WTC11 (cell line): Measurements from ENCODE around the gene KMT2D. TPM values are rescaled to one million over a fixed set of nuclear protein-coding genes. Genes with fewer than 3 reads are reported as not detected.

Source experiments
- ATAC-seq: fragments of 200-7000 bp; cut with Tn5 transposase; 2 replicates; pipeline ENCODE4 v1.10.0; 2021; ENCODE audit warnings: mild to moderate bottlenecking, moderate library complexity
- CTCF ChIA-PET: fragments of 300-600 bp; sonication (Branson Sonifier 250); formaldehyde crosslinking; loops from one replicate; lab custom pipeline; 2021; ENCODE audit warnings: antibody characterized with exemption; lab: Charles Lee
- POLR2A ChIA-PET: fragments of 350-600 bp; sonication (Branson Sonifier 250); formaldehyde crosslinking; loops from one replicate; lab custom pipeline; 2021; ENCODE audit warnings: antibody characterized with exemption; lab: Charles Lee
- DNase-seq: peaks from one replicate; pipeline ENCODE4 v3.0.0; 2021; ENCODE audit warnings: low spot score
- H3K27ac Mint-ChIP-seq: 2 replicates; pipeline ENCODE4 v1.8.0; 2021; ENCODE audit warnings: mixed read lengths
- H3K27me3 Mint-ChIP-seq: 2 replicates; pipeline ENCODE4 v1.8.0; 2021; ENCODE audit warnings: low read depth, mild to moderate bottlenecking, moderate library complexity, mixed read lengths
- H3K36me3 Mint-ChIP-seq: 2 replicates; pipeline ENCODE4 v1.8.0; 2021; ENCODE audit warnings: mixed read lengths
- H3K4me1 Mint-ChIP-seq: 2 replicates; pipeline ENCODE4 v1.8.0; 2022; ENCODE audit warnings: mixed read lengths
- H3K4me3 Mint-ChIP-seq: 2 replicates; pipeline ENCODE4 v1.8.0; 2021; ENCODE audit warnings: mild to moderate bottlenecking, moderate library complexity, mixed read lengths
- H3K9me3 Mint-ChIP-seq: 2 replicates; pipeline ENCODE4 v1.8.0; 2021; ENCODE audit warnings: mixed read lengths
- ATF6 ChIP-seq: sonication (generic); formaldehyde crosslinking; IDR thresholded peaks from 2 replicates; pipeline ENCODE4 v1.8.1; 2023; ENCODE audit warnings: mild to moderate bottlenecking, missing genetic modification reagents
- CREB1 ChIP-seq: sonication (generic); formaldehyde crosslinking; IDR thresholded peaks from 2 replicates; pipeline ENCODE4 v1.8.0; 2023; ENCODE audit warnings: mild to moderate bottlenecking, missing genetic modification reagents
- E2F4 ChIP-seq: sonication (generic); formaldehyde crosslinking; IDR thresholded peaks from 2 replicates; pipeline ENCODE4 v1.8.1; 2022; ENCODE audit warnings: low read depth, mild to moderate bottlenecking, moderate library complexity, missing genetic modification reagents, borderline replicate concordance
- GABPB1 ChIP-seq: sonication (generic); formaldehyde crosslinking; IDR thresholded peaks from 2 replicates; pipeline ENCODE4 v1.8.1; 2023; ENCODE audit warnings: mild to moderate bottlenecking, missing genetic modification reagents
- JUN ChIP-seq: sonication (generic); formaldehyde crosslinking; IDR thresholded peaks from 2 replicates; pipeline ENCODE4 v1.8.0; 2023; ENCODE audit warnings: mild to moderate bottlenecking, missing genetic modification reagents
- NFYB ChIP-seq: sonication (generic); formaldehyde crosslinking; conservative IDR thresholded peaks from 2 replicates; pipeline ENCODE4 v1.8.0; 2022; ENCODE audit warnings: low read depth, missing genetic modification reagents
- NR1H2 ChIP-seq: sonication (generic); formaldehyde crosslinking; IDR thresholded peaks from 2 replicates; pipeline ENCODE4 v1.9.0; 2021; ENCODE audit warnings: mild to moderate bottlenecking, moderate library complexity, missing genetic modification reagents
- PRRX2 ChIP-seq: fragments of 250-450 bp; sonication (Bioruptor Pico); IDR thresholded peaks from 2 replicates; pipeline ENCODE4 v1.8.0; 2021; ENCODE audit warnings: mild to moderate bottlenecking
- RORB ChIP-seq: fragments of 250-450 bp; sonication (Bioruptor Pico); IDR thresholded peaks from 2 replicates; pipeline ENCODE4 v1.9.0; 2021; ENCODE audit warnings: mild to moderate bottlenecking
- TCF7 ChIP-seq: sonication (generic); formaldehyde crosslinking; IDR thresholded peaks from 2 replicates; pipeline ENCODE4 v1.8.0; 2022; ENCODE audit warnings: mild to moderate bottlenecking, low read depth, missing genetic modification reagents, moderate library complexity
- TP53 ChIP-seq: sonication (generic); formaldehyde crosslinking; IDR thresholded peaks from 2 replicates; pipeline ENCODE4 v1.8.1; 2023; ENCODE audit warnings: mild to moderate bottlenecking, missing genetic modification reagents
- ZBTB21 ChIP-seq: sonication (generic); formaldehyde crosslinking; IDR thresholded peaks from 2 replicates; pipeline ENCODE4 v1.8.1; 2023; ENCODE audit warnings: mild to moderate bottlenecking, missing genetic modification reagents, borderline replicate concordance
- ZNF263 ChIP-seq: sonication (generic); formaldehyde crosslinking; IDR thresholded peaks from 2 replicates; pipeline ENCODE4 v1.8.1; 2022; ENCODE audit warnings: low read depth, mild to moderate bottlenecking, moderate library complexity, missing genetic modification reagents
- total RNA-seq: library from RNA; stranded (reverse); gene quantifications from 3 replicates; pipeline ENCODE4 v1.2.3, GENCODE V29; 2021
- TF ChIP-seq, protein P1 (sequence below): sonication (generic); formaldehyde crosslinking; IDR thresholded peaks from 2 replicates; pipeline ENCODE4 v1.8.1; 2023; ENCODE audit warnings: mild to moderate bottlenecking, missing genetic modification reagents, borderline replicate concordance
- TF ChIP-seq, protein P2 (sequence below): sonication (generic); formaldehyde crosslinking; IDR thresholded peaks from 2 replicates; pipeline ENCODE4 v1.8.0; 2023; ENCODE audit warnings: missing genetic modification reagents, mild to moderate bottlenecking, borderline replicate concordance
- TF ChIP-seq, protein P3 (sequence below): sonication (generic); formaldehyde crosslinking; IDR thresholded peaks from 2 replicates; pipeline ENCODE4 v1.8.0; 2023; ENCODE audit warnings: mild to moderate bottlenecking, missing genetic modification reagents

The KMT2D gene
- total RNA-seq, 1 experiment from 2014 or later = 101 TPM

- TF ChIP-seq, protein P1, sequence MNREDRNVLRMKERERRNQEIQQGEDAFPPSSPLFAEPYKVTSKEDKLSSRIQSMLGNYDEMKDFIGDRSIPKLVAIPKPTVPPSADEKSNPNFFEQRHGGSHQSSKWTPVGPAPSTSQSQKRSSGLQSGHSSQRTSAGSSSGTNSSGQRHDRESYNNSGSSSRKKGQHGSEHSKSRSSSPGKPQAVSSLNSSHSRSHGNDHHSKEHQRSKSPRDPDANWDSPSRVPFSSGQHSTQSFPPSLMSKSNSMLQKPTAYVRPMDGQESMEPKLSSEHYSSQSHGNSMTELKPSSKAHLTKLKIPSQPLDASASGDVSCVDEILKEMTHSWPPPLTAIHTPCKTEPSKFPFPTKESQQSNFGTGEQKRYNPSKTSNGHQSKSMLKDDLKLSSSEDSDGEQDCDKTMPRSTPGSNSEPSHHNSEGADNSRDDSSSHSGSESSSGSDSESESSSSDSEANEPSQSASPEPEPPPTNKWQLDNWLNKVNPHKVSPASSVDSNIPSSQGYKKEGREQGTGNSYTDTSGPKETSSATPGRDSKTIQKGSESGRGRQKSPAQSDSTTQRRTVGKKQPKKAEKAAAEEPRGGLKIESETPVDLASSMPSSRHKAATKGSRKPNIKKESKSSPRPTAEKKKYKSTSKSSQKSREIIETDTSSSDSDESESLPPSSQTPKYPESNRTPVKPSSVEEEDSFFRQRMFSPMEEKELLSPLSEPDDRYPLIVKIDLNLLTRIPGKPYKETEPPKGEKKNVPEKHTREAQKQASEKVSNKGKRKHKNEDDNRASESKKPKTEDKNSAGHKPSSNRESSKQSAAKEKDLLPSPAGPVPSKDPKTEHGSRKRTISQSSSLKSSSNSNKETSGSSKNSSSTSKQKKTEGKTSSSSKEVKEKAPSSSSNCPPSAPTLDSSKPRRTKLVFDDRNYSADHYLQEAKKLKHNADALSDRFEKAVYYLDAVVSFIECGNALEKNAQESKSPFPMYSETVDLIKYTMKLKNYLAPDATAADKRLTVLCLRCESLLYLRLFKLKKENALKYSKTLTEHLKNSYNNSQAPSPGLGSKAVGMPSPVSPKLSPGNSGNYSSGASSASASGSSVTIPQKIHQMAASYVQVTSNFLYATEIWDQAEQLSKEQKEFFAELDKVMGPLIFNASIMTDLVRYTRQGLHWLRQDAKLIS (CRISPR knock-in tag) = no peak
- TF ChIP-seq, protein P2, sequence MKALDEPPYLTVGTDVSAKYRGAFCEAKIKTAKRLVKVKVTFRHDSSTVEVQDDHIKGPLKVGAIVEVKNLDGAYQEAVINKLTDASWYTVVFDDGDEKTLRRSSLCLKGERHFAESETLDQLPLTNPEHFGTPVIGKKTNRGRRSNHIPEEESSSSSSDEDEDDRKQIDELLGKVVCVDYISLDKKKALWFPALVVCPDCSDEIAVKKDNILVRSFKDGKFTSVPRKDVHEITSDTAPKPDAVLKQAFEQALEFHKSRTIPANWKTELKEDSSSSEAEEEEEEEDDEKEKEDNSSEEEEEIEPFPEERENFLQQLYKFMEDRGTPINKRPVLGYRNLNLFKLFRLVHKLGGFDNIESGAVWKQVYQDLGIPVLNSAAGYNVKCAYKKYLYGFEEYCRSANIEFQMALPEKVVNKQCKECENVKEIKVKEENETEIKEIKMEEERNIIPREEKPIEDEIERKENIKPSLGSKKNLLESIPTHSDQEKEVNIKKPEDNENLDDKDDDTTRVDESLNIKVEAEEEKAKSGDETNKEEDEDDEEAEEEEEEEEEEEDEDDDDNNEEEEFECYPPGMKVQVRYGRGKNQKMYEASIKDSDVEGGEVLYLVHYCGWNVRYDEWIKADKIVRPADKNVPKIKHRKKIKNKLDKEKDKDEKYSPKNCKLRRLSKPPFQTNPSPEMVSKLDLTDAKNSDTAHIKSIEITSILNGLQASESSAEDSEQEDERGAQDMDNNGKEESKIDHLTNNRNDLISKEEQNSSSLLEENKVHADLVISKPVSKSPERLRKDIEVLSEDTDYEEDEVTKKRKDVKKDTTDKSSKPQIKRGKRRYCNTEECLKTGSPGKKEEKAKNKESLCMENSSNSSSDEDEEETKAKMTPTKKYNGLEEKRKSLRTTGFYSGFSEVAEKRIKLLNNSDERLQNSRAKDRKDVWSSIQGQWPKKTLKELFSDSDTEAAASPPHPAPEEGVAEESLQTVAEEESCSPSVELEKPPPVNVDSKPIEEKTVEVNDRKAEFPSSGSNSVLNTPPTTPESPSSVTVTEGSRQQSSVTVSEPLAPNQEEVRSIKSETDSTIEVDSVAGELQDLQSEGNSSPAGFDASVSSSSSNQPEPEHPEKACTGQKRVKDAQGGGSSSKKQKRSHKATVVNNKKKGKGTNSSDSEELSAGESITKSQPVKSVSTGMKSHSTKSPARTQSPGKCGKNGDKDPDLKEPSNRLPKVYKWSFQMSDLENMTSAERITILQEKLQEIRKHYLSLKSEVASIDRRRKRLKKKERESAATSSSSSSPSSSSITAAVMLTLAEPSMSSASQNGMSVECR (CRISPR knock-in tag) = no peak
- TF ChIP-seq ZBTB21 (CRISPR knock-in tag) (no peak), TCF7 (CRISPR knock-in tag) (no peak), CREB1 (no peak), TP53 (CRISPR knock-in tag) (no peak), NR1H2 (CRISPR knock-in tag) (no peak), GABPB1 (CRISPR knock-in tag) (no peak), ZNF263 (CRISPR knock-in tag) (no peak), JUN (CRISPR knock-in tag) (no peak), E2F4 (CRISPR knock-in tag) (no peak), PRRX2 (CRISPR knock-in tag) (no peak)
Measured at GRCh38 chr12:49048953-49049352, 11.6 kb downstream of the KMT2D start (continued).

GRCh38 chr12:49046129-49046895, 14.3 kb downstream of the KMT2D start:
- Mint-ChIP-seq H3K27ac (no peak overlapping the region), H3K27me3 (no peaks in the 10 kb centered on the region), H3K4me1 (no peaks in the 10 kb centered on the region), H3K36me3 (peaks cover 87% of the 10 kb centered on the region), H3K9me3 (no peaks in the 10 kb centered on the region), H3K4me3 (no peak overlapping the region)
- DNase-seq (no peak), ATAC-seq (no peak)
- ChIA-PET POLR2A (interaction anchor here (1.0 kb wide), 1 partner anchor 9 kb away, joined by 3 read pairs; no protein-coding TSS in a partner anchor), CTCF (interaction anchor here (1.2 kb wide), 1 partner anchor 9 kb away, joined by 4 read pairs; no protein-coding TSS in a partner anchor)
- no peak for TF ChIP-seq JUN (CRISPR knock-in tag)

DNA sequence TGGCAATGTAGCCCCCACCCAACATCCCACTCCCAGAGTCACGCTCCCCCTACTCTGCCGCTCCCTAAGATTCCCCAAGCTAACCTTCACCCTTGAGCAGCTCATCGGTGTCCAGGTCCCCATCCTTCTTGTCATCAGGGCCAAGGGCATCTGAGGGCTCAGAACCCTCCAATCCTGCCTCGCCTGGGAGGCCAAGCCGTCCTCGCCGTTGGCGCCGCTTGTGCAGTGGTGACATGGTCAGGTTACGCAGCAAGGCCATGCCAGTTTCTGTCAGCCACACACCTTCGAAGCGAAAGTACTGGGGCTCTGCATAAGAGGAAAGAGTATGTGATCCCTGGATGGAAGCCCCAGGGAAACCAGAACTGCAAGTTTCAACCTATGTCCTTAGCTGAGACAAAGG, 15.9 kb downstream of the KMT2D start:
- POLR2A ChIA-PET = no interaction called here
- peaks cover 79% of the 10 kb centered on the region for H3K36me3 Mint-ChIP-seq
- no peak for ATAC-seq
- H3K4me3 Mint-ChIP-seq = no peak overlapping the region
- CTCF ChIA-PET = interaction anchor here (1.1 to 2.6 kb wide), 11 partner anchors 12 to 188 kb away, joined by 3 to 37 read pairs (median 12); partner anchors contain the start of genes DDN and PRKAG1
- no peaks in the 10 kb centered on the region for H3K27me3 Mint-ChIP-seq
- no peak overlapping the region for H3K27ac Mint-ChIP-seq
- TF ChIP-seq, protein P3, sequence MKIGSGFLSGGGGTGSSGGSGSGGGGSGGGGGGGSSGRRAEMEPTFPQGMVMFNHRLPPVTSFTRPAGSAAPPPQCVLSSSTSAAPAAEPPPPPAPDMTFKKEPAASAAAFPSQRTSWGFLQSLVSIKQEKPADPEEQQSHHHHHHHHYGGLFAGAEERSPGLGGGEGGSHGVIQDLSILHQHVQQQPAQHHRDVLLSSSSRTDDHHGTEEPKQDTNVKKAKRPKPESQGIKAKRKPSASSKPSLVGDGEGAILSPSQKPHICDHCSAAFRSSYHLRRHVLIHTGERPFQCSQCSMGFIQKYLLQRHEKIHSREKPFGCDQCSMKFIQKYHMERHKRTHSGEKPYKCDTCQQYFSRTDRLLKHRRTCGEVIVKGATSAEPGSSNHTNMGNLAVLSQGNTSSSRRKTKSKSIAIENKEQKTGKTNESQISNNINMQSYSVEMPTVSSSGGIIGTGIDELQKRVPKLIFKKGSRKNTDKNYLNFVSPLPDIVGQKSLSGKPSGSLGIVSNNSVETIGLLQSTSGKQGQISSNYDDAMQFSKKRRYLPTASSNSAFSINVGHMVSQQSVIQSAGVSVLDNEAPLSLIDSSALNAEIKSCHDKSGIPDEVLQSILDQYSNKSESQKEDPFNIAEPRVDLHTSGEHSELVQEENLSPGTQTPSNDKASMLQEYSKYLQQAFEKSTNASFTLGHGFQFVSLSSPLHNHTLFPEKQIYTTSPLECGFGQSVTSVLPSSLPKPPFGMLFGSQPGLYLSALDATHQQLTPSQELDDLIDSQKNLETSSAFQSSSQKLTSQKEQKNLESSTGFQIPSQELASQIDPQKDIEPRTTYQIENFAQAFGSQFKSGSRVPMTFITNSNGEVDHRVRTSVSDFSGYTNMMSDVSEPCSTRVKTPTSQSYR (CRISPR knock-in tag) = no peak
- TF ChIP-seq NFYB (CRISPR knock-in tag) (no peak), ATF6 (CRISPR knock-in tag) (no peak), RORB (CRISPR knock-in tag) (no peak)
- H3K9me3 Mint-ChIP-seq = no peaks in the 10 kb centered on the region
- DNase-seq = no peak
- no peaks in the 10 kb centered on the region for H3K4me1 Mint-ChIP-seq
